Measurements from ENCODE around the gene SOCS4. TPM values are rescaled to one million over a fixed set of nuclear protein-coding genes. Genes with fewer than 3 reads are reported as not detected.

SOCS4 gene
- total RNA-seq, 1 experiment from 2014 or later, result 35.5 TPM

GRCh38 chr14:55026441-55026792 is 619 bp upstream of the SOCS4 start:
- intact Hi-C loops (cut with micrococcal nuclease; ENCODE audit: unreplicated experiment), result no loop called here
- DNase-seq (ENCODE audit: low spot score), result no peak
- Histone ChIP-seq H3K4me3 (ENCODE audit: low read depth, low read length, poor library complexity, severe bottlenecking) (peak overlapping the region; percentile 79), H3K9me3 (ENCODE audit: low read depth, low read length, poor library complexity, severe bottlenecking) (no peaks in the 10 kb centered on the region), H3K27me3 (replicated peaks; ENCODE audit: insufficient read depth, low read depth, low read length, poor library complexity) (no peaks in the 10 kb centered on the region), H3K4me1 (ENCODE audit: insufficient read depth, low read length, poor library complexity, severe bottlenecking) (peaks cover 35% of the 10 kb centered on the region), H3K36me3 (ENCODE audit: insufficient read depth, low read length, poor library complexity, severe bottlenecking) (no peaks in the 10 kb centered on the region), H3K27ac (ENCODE audit: low read depth, low read length, poor library complexity, severe bottlenecking) (peak overlapping the region; percentile 91)
- CTCF ChIA-PET, result interaction anchor here (0.8 to 0.9 kb wide), 2 partner anchors 21 to 25 kb away, joined by 3 read pairs; partner anchors contain the start of gene MAPK1IP1L
- no peak for TF ChIP-seq EZH2 (IDR thresholded peaks at IDR 0.05; ENCODE audit: borderline replicate concordance, low read depth, low read length, poor library complexity, severe bottlenecking)
- TF ChIP-seq CTCF (conservative IDR thresholded peaks at IDR 0.05; ENCODE audit: low read depth, low read length), result no peak
- BruUV-seq (replicated peaks), result TSS peak; percentile 71
- POLR2A ChIA-PET (ENCODE audit: low non-redundant PET), result interaction anchor here (0.6 to 0.7 kb wide), 2 partner anchors 25 to 130 kb away, joined by 4 read pairs; no protein-coding TSS in a partner anchor

- peak; percentile 9 for DNase-seq (ENCODE audit: low spot score)
Measured at GRCh38 chr14:55028066-55028465, 1.0 kb downstream of the SOCS4 start.

GRCh38 chr14:55028476-55028875 is 1.4 kb downstream of the SOCS4 start:
- CTCF ChIA-PET, result interaction anchor here (0.8 kb wide), 1 partner anchor 23 kb away, joined by 3 read pairs; no protein-coding TSS in a partner anchor

More at GRCh38 chr14:55028066-55028465, 1.0 kb downstream of the SOCS4 start:
- Histone ChIP-seq H3K4me1 (ENCODE audit: insufficient read depth, low read length, poor library complexity, severe bottlenecking) (peaks cover 48% of the 10 kb centered on the region), H3K4me3 (ENCODE audit: low read depth, low read length, poor library complexity, severe bottlenecking) (peak overlapping the region; percentile 79), H3K27me3 (replicated peaks; ENCODE audit: insufficient read depth, low read depth, low read length, poor library complexity) (no peaks in the 10 kb centered on the region), H3K27ac (ENCODE audit: low read depth, low read length, poor library complexity, severe bottlenecking) (peak overlapping the region; percentile 91), H3K9me3 (ENCODE audit: low read depth, low read length, poor library complexity, severe bottlenecking) (no peaks in the 10 kb centered on the region), H3K36me3 (ENCODE audit: insufficient read depth, low read length, poor library complexity, severe bottlenecking) (peaks cover 6% of the 10 kb centered on the region)
- TF ChIP-seq CTCF (conservative IDR thresholded peaks at IDR 0.05; ENCODE audit: low read depth, low read length) (no peak), EZH2 (IDR thresholded peaks at IDR 0.05; ENCODE audit: borderline replicate concordance, low read depth, low read length, poor library complexity, severe bottlenecking) (no peak)
- BruUV-seq (replicated peaks), result no TSS peak
- ChIA-PET POLR2A (ENCODE audit: low non-redundant PET) (no interaction called here), CTCF (interaction anchor here (0.8 kb wide), 1 partner anchor 23 kb away, joined by 3 read pairs; no protein-coding TSS in a partner anchor)
- intact Hi-C loops (cut with micrococcal nuclease; ENCODE audit: unreplicated experiment), result no loop called here

More at GRCh38 chr14:55028476-55028875, 1.4 kb downstream of the SOCS4 start:
- POLR2A ChIA-PET (ENCODE audit: low non-redundant PET), result no interaction called here
- Histone ChIP-seq H3K27me3 (replicated peaks; ENCODE audit: insufficient read depth, low read depth, low read length, poor library complexity) (no peaks in the 10 kb centered on the region), H3K36me3 (ENCODE audit: insufficient read depth, low read length, poor library complexity, severe bottlenecking) (peaks cover 6% of the 10 kb centered on the region), H3K4me3 (ENCODE audit: low read depth, low read length, poor library complexity, severe bottlenecking) (peak overlapping the region; percentile 79), H3K9me3 (ENCODE audit: low read depth, low read length, poor library complexity, severe bottlenecking) (no peaks in the 10 kb centered on the region), H3K4me1 (ENCODE audit: insufficient read depth, low read length, poor library complexity, severe bottlenecking) (peaks cover 52% of the 10 kb centered on the region), H3K27ac (ENCODE audit: low read depth, low read length, poor library complexity, severe bottlenecking) (no peak overlapping the region)
- TF ChIP-seq CTCF (conservative IDR thresholded peaks at IDR 0.05; ENCODE audit: low read depth, low read length), result no peak
- TF ChIP-seq EZH2 (IDR thresholded peaks at IDR 0.05; ENCODE audit: borderline replicate concordance, low read depth, low read length, poor library complexity, severe bottlenecking), result no peak
- BruUV-seq (replicated peaks), result no TSS peak
- DNase-seq (ENCODE audit: low spot score), result no peak
- intact Hi-C loops (cut with micrococcal nuclease; ENCODE audit: unreplicated experiment), result no loop called here

Measured in A673 (cell line).